SK-N-SH treated with all-trans-retinoic acid at 6 μM for 48 hours (cell line): ENCODE results near the gene ANKRD33B.

Experiments
- ARNTL ChIP-seq: fragments of 450-650 bp; formaldehyde crosslinking; IDR thresholded peaks from 2 replicates; pipeline ENCODE4 v1.5.0; 2020; ENCODE audit warnings: low read depth, mild to moderate bottlenecking, moderate library complexity, borderline replicate concordance
- CSDC2 ChIP-seq: fragments of 250-450 bp; sonication (Bioruptor Pico); IDR thresholded peaks from 2 replicates; pipeline ENCODE4 v1.5.0; 2020; ENCODE audit warnings: mild to moderate bottlenecking, moderate library complexity
- ESRRG ChIP-seq: fragments of 250-450 bp; sonication (Bioruptor Pico); IDR thresholded peaks from 2 replicates; pipeline ENCODE4 v1.6.1; 2021; ENCODE audit warnings: mild to moderate bottlenecking
- ISL1 ChIP-seq: fragments of 250-450 bp; sonication (Bioruptor Pico); IDR thresholded peaks from 2 replicates; pipeline ENCODE4 v2.1.2; 2022; ENCODE audit warnings: mild to moderate bottlenecking, moderate library complexity
- OSR1 ChIP-seq: fragments of 250-450 bp; sonication (Bioruptor Pico); IDR thresholded peaks from 2 replicates; pipeline ENCODE4 v1.8.0; 2022; ENCODE audit warnings: moderate library complexity, mild to moderate bottlenecking, inconsistent platforms
- SNAI2 ChIP-seq: fragments of 250-450 bp; sonication (Bioruptor Pico); IDR thresholded peaks from 2 replicates; pipeline ENCODE4 v1.5.0; 2020; ENCODE audit warnings: mild to moderate bottlenecking, moderate library complexity
- ZFP3 ChIP-seq: fragments of 250-450 bp; sonication (Bioruptor Pico); IDR thresholded peaks from 2 replicates; pipeline ENCODE4 v1.5.0; 2020; ENCODE audit warnings: mild to moderate bottlenecking, moderate library complexity
- TF ChIP-seq, protein P1 (sequence below): fragments of 250-450 bp; sonication (Bioruptor Pico); IDR thresholded peaks from 2 replicates; pipeline ENCODE4 v1.5.1; 2020; ENCODE audit warnings: low read depth, mild to moderate bottlenecking, moderate library complexity
- TF ChIP-seq, protein P2 (sequence below): fragments of 250-450 bp; sonication (Bioruptor Pico); IDR thresholded peaks from 2 replicates; pipeline ENCODE4 v1.8.0; 2021; ENCODE audit warnings: low read depth, mild to moderate bottlenecking, moderate library complexity, borderline replicate concordance

DNA sequence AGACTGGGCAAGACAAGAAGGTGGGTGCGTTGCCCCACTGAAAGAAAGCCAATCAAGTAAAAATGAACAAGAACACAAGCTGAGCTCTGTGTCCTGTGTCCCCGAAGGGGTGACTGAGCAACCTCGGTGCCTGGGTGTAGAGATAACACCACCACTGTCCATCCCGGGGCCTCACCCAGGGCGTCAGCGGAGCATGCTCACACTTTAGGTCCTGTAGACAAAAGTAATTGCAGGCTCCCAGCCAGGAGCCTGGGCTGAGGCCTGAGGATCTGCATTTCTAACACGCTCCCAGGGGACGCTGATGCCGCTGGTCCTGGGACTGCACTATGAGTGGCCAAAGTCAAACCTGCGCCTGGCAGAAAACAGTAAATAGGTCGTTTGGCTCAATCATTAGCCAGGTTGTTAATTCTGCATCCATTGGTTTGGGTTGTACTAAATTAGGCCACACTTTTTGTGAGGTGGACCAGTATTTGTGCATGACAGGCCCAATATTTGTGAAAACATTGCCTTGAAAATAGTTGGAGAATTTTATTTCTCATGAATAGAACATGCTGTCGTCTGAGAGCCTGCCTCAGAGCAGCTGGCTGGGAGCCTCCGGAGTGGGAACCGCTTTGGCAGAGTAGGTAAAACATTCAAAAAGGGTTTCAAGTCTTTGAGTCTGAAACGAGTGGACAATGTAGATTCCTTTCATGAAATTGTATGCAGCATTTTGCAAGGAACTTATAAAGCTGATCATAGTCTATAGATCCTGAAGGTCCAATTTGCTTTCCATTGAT, 38.3 kb downstream of the ANKRD33B start:
- no peak for TF ChIP-seq ARNTL
- TF ChIP-seq CSDC2 (CRISPR knock-in tag) = no peak
- TF ChIP-seq, protein P1, sequence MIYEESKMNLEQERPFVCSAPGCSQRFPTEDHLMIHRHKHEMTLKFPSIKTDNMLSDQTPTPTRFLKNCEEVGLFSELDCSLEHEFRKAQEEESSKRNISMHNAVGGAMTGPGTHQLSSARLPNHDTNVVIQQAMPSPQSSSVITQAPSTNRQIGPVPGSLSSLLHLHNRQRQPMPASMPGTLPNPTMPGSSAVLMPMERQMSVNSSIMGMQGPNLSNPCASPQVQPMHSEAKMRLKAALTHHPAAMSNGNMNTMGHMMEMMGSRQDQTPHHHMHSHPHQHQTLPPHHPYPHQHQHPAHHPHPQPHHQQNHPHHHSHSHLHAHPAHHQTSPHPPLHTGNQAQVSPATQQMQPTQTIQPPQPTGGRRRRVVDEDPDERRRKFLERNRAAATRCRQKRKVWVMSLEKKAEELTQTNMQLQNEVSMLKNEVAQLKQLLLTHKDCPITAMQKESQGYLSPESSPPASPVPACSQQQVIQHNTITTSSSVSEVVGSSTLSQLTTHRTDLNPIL (CRISPR knock-in tag) = no peak
- no peak for TF ChIP-seq ISL1 (CRISPR knock-in tag)
- no peak for TF ChIP-seq ZFP3
- TF ChIP-seq OSR1 (CRISPR knock-in tag) = no peak
- TF ChIP-seq, protein P2, sequence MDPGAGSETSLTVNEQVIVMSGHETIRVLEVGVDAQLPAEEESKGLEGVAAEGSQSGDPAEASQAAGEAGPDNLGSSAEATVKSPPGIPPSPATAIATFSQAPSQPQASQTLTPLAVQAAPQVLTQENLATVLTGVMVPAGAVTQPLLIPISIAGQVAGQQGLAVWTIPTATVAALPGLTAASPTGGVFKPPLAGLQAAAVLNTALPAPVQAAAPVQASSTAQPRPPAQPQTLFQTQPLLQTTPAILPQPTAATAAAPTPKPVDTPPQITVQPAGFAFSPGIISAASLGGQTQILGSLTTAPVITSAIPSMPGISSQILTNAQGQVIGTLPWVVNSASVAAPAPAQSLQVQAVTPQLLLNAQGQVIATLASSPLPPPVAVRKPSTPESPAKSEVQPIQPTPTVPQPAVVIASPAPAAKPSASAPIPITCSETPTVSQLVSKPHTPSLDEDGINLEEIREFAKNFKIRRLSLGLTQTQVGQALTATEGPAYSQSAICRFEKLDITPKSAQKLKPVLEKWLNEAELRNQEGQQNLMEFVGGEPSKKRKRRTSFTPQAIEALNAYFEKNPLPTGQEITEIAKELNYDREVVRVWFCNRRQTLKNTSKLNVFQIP (CRISPR knock-in tag) = no peak
- no peak for TF ChIP-seq ESRRG (CRISPR knock-in tag)
- TF ChIP-seq SNAI2 (CRISPR knock-in tag) = no peak
